T-helper 9 cell (primary cell): Measurements from ENCODE around the gene VIP.
"Not testable (repeated sequence)": the region's sequence is repeated elsewhere in the genome, so short reads cannot be mapped to it uniquely, and the experiment has no call there.

ENCODE experiments used
- DNase-seq: peaks from one replicate; pipeline ENCODE4 v3.0.0-alpha.2; 2020
- total RNA-seq, 2 donors: gene quantifications; one replicate each; lab custom pipeline; 2026; lab: John Stamatoyannopoulos, UW

VIP gene
- total RNA-seq, result 0 reads per million in 2 donors

- no peak for DNase-seq
These were observed at the start of gene VIP for GRCh38 chr6:152750694-152751093. VIP (plus strand) TSS chr6:152750797; CDS start chr6:152752178, 1,381 bp downstream.

DNA sequence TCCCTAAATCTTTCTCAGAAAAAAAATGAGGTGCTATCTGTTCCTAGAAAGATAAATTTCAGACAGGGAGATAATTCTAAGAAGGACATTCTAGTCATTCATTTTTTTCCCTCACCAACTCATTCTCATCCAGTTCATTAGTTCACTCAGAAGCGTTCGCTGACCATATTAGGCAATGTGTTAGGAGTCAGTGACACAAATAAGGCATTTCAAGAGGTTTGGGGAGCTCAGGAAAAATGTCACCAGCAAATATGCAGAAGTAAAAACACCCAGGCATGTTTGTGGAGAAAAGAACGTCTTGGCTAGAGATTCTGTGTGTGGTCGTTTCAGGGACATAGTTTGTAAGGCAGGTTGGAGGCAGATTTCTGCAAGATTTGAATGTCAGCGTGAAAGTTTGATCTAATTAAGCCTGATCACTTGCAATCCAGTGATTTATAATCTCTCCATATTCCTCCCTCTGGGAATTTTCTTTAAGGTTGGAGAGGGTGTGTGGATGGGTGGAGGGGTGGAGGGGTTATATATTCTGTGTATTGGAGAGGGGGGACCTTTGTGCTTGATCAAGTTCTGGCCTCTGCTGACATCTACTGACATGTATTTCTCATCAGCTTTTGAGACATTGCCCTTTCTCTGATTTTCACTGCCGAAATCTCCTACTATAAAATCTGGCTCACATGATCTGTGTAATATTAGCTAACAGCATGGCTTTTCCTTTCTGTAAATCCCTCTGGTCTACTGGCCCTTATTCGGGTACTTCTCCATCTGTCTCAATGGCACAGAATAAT is 49.3 kb upstream of the VIP start:
- no peak for DNase-seq

DNA sequence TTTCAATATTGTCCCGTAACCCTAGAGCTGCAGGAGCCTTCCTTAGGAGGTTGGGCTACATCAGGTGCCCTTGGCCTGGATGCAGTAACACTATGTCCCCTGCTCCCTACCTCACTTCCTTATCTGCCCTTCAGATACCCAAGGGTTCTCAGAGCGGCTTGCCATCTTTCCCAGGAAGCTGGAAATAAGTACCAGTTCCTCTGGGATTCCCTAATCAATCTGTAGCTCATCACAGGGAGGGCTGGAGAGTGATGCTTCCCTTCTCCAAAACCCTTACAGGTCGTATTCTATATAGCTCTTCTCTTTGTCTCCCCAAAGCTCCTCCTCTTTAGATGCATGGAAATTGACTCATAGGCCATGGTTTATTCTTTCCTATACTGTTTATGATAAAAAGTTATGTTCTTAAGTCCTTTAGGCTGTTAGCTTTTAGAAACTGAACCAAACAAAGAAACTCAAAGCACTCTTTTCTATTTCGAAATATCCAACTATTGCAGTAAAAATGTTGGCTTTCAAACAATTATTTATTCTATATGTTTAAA is 48.7 kb upstream of the VIP start:
- no peak for DNase-seq

- DNase-seq, result not testable (repeated sequence)
These were observed 46.8 kb upstream of the VIP start for GRCh38 chr6:152703750-152704149.

GRCh38 chr6:152705327-152705726 is 45.3 kb upstream of the VIP start:
- no peak for DNase-seq

DNA sequence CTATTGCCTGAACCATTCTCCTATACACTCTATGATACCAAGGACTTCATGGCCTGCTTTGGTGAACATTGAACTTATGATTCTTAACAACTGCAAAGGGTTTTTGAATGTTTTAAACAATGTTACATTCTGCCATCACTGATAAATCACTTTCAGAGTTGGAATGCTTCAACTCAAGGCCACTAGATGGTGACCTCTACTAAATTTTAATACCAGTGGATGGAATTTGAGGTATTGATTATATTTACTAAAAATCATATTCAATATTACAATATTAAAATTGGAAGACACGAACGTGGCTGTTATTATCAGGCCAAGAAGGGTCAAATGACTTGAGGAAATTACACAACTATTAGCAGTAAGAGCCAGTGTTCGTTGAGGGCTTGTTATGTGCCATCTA is 34.3 kb upstream of the VIP start:
- DNase-seq, result no peak

DNA sequence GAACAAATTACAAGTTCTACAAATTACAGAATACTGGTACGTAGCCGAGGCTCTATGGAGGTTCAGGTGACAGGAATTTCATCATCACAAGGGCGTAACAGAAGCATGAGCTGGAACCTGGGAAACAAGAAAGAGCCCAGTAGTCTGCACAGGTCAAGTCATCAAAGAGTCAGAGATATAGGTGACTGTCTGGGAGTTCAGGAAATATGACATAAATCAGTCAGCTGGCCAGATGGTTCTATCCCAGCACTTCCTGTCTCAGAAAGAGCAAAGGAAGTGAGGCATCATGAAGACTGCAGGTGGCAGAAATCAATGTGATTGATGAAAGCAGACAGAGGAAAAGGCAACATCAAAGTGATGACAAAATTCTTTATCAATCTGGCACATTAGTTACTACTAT is 29.6 kb upstream of the VIP start:
- no peak for DNase-seq

DNA sequence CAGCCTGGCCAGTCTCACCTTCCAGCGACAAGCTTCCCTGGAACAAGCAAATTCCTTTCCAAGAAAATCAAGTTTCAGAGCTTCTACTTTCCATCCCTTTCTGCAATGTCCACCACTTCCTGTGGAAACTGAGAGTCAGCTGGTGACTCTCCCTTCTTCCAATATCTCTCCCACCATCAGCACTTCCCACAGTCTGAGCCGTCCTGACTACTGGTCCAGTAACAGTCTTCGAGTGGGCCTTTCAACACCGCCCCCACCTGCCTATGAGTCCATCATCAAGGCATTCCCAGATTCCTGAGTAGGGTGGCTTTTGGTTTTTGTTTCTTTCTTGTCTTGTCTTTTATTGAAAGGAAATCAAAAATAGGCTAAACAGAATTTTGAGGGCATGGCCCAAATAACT is 28.6 kb upstream of the VIP start:
- no peak for DNase-seq

DNA sequence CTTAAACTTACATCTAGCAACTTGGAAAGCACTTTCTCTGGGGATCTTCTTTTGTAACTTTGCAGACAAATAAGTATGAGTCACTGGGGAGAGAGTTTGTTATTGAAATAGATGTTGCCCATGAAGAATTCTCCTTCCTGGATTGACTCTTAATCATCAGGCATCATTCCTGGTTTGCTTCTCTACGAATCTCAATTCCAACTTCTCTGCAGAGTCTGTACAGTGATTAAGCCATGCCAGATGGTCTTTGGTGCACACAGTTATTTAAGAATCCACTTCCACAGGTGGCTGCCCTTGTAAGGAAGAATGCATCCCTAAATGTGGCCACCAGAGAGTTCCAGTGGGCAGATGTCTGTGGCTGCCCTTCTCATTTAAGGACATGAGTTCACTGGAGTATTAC is 27.2 kb upstream of the VIP start:
- DNase-seq, result no peak

- no peak for DNase-seq
These were observed 24.3 kb upstream of the VIP start for GRCh38 chr6:152726313-152726712.

DNA sequence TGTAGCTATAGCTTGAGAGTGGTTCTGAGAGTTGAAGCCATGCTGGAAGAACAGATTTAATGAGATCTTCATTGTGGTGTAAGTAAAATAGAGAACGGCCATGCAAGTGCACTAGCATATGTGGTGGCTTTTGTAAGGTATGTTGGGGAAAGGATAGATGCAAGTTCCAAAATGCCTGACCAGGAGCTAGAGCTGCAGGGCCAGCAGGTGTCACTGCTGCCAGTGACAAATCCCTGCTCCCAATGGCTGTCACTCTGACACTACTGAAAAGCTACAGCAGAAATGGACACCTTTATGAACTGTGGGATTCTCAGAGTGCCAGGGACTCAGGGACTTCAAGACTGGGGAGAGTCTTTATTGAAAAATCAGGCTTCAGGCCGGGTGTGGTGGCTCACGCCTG is 23.1 kb upstream of the VIP start:
- no peak for DNase-seq

GRCh38 chr6:152734630-152735029 is 16.0 kb upstream of the VIP start:
- no peak for DNase-seq

- no peak for DNase-seq
These were observed 13.8 kb upstream of the VIP start for GRCh38 chr6:152736687-152737273.

- DNase-seq, result no peak
These were observed 5.0 kb upstream of the VIP start for GRCh38 chr6:152745509-152746171.

DNA sequence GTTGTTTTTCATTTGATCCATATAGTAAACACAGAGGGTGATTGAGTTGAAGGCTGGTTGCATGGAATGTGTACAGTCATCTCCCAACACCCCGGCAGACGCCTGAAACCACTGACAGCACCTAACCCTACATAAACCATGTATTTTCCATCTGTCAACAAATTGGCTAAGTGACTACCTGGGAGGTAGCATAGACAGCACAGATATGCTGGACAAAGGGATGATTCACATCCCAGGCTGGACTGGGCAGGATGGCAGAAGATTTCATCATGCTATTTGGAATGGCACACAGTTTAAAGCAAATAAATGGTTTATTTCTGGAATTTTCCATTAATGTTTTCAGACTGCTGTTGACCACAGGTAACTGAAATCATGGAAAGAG is 4.4 kb upstream of the VIP start:
- DNase-seq, result no peak

DNA sequence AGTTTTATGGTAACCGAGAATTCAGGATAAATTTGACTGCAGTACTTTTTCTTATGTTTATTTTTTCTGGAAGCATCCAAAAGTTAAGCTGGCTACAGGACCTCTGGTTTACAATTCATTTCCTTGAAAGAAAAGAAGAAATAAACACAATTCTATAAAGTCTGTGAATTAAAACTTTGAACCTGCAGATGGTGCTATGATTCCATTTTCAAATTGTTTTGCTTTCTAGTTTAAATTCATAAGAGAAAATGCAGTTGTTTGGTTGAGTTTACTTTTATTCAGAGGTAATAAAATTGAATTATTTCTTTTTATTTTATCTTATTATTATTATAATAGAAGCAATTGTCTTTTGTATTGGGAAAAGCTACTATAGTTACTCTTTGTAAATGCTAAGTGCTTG is 1.8 kb upstream of the VIP start:
- no peak for DNase-seq

GRCh38 chr6:152749336-152749735 is 1.3 kb upstream of the VIP start:
- DNase-seq, result no peak

DNA sequence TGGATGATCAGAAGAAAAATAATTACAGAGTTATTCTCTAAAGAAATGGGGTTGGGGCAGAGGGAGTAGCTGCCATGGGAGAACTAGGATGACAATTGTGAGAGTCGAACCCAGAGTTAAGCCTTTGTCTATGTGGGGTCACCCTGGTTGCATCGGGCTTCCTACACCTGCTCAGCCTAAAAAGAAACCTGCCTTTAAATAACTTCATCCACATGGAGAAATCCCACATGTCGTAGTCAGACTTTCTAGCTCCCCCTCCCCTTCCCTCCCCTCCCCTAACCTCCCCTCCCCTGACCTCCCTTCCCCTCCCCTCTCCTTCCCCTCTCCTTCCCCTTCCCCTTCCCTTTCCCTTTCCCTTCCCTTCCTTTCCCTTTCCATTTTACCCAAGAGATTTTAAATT is 14.7 kb downstream of the VIP start:
- DNase-seq, result no peak

- DNase-seq, result no peak
These were observed 18.6 kb downstream of the VIP start for GRCh38 chr6:152769159-152769558.

GRCh38 chr6:152769993-152770392 is 19.4 kb downstream of the VIP start:
- DNase-seq, result no peak

DNA sequence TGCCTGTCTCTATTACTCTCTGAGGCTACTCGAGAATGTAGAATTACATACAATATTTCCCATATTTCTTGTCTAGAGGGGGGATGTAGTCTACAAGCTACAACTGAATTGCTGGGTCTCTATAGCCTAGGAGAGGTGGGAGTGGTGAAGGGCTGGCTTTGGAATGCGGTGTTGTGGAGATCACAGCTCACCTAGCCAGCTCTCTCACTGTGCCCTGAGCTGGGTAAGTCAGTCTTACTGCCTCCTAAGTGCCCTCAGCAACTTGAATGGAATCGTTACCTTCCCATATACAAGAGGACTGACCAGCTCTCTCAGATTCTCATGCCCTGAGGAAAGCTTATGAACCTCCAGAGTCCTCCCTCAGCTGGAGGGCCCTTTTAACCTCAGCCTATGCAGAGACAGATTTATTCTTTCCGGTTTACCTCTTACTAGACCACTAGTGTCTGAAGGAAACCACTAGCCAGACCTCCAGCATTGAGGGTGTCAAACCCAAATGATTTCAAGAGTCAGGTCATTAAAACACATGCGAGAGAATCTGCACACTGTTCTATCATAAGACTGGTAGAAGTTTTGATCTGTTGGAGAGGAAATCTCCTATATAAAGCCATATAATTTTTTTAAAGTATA is 20.6 kb downstream of the VIP start:
- DNase-seq, result no peak

DNA sequence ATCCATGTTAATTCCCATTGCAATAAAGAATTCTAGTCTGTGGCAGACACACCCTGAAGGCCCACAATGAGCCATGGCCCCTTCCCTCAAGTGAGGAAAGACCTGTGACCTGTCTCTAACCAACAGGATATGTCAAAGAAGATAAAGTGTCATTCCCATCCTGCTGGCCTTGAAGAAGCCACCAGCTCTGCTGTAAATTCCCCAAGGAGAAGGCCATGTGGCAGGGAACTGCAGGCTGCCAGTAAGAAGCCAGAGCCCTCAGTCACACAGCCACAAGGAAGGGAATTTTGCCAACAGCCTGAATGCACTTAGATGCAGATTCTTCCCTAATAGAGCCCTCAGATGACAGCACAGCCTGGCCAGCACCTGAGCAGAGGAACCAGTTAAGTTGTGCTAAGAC is 24.8 kb downstream of the VIP start:
- no peak for DNase-seq

DNA sequence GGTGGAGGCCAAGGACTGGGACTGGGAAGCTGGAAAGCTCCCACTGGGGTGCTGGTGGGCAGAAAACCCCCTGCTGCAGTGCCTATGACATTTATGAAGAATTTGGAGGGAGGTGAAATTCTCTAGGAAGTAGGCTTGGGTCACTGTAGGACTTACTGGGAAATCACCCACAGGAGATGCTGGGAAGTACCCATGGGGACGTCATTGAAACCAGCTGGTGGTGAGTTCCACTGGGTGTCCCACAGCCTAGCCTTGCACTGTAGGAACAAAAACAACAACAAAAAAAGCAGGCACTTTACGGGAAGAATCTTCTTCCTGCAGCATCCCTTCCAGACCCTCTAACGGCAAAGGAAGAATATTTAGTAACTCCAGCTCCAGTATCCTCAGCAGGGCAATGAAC is 26.2 kb downstream of the VIP start:
- DNase-seq, result no peak
